NCI-H524 (cell line): ENCODE results near the gene CD7.

Experiments used
- DNase-seq, 2 experiments: peaks; one replicate each; lab custom pipeline; 2025; lab: John Stamatoyannopoulos, UW

CD7 gene

DNA sequence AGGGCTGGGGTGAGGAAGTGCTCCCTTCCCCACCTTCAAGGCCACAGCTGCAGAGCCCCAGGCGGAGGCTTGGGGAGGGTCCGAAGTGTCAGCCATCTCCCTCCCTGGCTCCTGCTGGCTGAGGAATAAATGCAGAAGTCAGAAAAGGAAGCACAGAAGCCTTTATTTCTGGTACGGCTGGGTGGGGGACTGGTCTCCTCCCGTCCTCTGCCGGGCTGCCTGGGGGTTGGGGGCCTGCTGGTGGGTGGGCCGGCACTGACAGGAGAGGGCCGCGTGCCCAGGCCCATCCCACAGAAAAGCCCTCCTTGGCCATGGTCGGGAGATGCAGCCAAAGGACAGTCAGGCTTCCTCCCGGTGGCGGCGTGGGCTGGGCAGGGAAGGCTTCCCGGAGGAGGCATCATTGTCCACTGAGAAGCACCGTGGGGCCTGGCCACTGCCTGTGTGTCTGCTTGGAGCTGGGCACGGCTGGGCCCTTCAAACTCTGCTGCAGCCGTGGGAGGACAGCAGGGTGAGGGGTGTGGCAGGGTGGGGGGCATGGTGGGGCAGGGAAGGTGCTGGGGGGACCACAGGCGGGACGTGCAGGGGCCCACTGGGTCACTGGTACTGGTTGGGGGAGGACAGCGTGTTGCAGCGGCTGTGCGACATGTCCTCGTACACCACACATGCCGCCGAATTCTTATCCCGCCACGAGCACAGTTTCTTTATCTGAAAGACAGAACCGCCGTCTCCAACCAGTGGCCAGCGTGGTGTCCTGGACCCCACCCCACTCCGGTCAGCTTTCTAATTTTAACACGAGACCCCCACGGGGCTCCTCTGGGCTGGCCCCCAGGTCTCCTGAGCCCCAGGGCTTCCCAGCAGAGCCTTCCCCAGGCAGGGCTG is 2.4 kb downstream of the CD7 start:
- no peak for DNase-seq

GRCh38 chr17:82314012-82314726 is 3.2 kb downstream of the CD7 start:
- DNase-seq = no peak

DNA sequence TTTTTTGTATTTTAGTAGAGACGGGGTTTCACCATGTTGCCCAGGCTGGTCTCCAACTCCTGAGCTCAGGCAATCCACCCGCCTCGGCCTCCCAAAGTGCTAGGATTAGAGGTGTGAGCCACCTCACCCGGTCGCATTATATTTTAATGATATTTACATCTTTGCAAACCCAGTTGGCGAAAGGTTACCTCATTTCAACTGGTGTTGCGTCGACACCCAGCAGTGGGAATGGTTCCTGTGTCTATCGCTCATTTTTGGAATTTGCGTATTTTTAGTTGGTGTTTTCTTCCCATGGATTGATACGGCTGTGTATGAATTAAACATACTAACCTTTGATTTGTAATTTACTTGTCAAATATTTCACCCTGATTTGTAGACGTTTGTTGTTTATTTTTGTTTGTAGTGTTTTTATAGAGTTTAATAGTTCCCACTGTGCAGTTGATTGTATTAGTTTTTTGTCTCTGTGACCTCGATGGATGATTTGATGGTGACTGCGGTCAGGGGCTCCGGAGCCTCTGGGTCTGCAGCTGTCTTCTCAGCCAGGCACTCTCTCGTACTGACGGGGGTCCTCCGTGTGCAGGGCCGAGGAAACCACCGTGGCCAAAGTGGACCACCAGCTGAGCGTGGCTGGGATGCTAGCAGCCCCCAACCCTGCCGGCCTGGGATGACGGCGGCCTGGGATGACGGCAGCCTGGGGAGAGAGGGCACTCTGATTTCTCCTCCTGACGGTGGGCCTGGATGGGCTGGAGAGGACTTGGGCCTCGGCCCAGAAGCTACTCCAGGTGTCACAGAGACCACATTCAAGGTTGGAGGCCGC is 4.0 kb downstream of the CD7 start:
- no peak for DNase-seq

DNA sequence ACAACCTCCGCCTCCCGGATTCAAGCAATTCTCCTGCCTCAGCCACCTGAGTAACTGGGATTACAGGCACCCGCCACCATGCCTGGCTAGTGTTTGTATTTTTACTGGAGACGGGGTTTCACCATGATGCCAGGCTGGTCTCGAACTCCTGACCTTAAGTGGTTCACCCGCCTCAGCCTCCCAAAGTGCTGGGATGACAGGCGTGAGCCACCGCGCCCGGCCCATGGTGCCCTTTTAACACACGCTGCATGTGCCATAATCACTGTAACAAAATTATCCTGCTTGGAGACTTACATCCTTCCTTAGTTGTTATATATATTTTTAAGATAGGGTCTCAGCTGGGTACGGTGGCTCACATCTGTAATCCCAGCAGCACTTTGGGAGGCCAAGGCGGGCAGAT is 5.4 kb downstream of the CD7 start:
- no peak for DNase-seq

DNA sequence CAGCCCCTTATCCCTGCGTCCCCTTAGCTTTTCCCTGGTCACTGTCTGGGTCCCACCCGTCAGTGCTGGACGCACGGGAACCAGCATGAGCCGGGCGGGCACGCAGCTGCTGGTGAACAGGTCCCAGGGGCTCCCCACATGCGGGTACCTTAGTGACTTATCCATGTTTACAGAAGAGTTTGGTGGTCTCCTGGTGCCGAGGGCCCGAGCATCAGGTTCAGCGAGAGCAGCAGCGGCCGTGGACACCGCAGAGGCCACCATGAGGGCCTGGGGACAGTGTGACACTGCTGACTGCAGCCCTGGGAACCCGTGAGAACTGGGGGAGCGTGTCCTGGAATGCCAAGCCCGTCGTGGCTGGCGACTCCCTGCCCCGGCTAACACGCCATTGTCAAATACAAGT is 6.5 kb downstream of the CD7 start:
- no peak for DNase-seq

DNA sequence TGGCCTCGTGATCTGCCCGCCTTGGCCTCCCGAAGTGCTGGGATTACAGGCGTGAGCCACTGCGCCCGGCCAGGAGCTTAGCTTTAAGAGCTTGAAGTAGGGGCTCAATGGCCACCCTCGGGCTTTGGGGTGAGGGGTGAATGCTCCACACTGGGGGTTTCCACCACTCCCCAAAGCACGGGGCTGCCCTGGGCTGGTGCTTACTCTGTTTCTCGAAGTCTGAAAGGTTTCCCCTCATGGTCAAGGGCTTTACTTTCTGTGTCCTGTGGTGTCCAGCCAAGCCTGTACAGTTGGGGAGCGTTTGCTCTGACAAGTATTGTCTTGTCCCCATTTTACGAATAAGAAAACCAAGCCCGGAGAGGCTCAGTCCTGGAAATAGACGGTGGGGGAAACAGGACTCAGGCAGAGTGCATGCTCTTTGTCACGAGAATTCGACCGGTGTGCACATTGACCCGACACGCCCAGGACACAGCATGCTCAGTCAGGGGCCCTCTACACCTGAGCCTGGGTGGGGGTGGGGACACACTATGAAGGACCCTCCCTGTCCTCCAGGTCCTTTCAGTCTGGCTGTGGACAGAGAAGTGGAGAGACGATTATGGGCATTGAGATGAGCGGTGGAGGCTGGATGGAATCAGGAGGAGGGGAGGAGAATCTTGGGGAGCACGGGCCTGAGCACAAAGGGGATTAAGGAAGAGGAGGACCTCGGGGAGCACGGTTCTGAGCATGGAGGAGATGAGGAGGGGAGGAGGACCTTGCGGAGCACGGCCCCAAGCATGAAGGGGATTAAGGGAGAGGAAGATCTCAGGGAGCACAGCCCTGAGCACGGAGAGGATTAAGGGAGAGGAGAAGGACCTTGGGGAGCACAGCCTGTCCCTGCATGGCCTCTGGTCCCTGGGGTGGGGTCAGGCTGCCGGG is 7.5 kb downstream of the CD7 start:
- no peak for DNase-seq

GRCh38 chr17:82305727-82306300 is 11.6 kb downstream of the CD7 start:
- DNase-seq = no peak

GRCh38 chr17:82304826-82305726 is 12.3 kb downstream of the CD7 start:
- peak in 1 of 2 experiments; percentile 4 for DNase-seq

DNA sequence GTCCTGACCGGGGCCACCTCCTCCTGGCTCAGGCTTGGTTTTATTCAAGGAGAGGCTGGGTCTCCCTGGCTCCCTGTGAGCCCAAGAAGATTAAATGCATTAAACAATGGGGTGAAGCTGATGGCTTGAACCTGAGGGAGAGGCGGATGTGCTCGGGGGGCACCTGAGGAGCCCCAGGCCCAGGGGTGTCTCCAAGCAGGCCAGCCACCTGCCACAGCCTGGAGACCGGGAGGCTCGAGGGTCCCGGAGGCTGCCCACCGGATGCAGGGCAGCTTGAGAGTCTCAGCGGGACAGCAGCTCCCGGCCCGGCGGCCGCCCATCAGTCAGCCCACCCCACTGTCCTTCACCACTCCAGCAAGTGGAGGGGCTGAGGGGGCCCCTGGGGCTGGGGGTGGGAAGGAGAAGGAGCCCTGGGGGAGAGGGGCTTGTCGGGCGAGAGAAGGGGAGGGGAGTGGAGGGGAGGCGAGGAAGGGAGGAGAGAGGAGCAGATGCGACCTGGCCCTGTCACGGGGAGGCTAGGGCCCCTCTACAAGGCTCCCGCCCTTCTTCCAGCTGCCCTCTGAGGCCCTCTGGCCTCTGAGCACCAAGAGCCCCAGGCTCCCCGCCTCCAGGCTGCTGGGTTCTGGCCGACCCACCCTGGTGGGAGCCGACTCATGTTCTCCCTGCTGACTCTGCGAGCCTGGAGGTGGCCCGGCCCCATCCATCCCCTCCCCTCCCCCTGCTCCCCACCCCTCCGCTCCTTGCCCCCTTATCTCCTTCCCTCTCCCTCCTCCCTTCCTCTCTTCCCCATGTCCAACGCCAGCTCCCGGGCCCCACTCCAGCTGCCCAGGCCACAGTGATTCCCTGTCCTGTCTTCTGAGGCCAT is 13.2 kb downstream of the CD7 start:
- no peak for DNase-seq

- DNase-seq = no peak
Observed at GRCh38 chr17:82302991-82303943, 14.1 kb downstream of the CD7 start.

- DNase-seq = no peak
Observed at GRCh38 chr17:82302568-82302963, 14.8 kb downstream of the CD7 start.

- DNase-seq = no peak
Observed at GRCh38 chr17:82301916-82302567, 15.4 kb downstream of the CD7 start.

GRCh38 chr17:82301300-82301915 is 16.0 kb downstream of the CD7 start:
- no peak for DNase-seq

DNA sequence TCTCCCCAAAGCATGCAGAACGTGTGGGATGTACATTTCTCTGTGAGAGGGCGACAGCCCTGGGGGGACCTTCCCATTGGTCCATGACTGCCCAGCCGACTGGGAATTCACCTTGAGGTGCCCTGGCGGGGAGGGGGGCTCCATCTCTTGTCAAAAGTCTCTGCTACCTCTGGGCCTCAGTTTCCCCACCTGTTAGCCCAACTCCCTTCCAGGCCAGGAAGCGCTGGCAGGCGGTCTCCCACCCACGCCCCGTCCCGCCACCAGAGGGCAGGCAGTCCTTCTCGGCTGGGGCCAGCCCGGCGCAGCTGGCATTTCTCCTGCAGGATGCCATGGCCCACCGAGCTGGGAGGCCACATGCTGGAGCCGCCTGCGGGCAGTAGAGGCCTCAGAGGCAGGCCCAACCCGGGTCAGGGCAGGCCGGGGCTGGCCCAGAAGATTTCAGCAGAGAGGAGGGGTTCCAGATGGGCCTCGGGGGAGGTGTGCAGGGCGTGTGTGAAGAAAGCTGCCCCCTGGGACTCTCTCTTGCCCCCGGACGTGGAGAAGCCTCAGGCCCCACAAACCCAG is 16.6 kb downstream of the CD7 start:
- peak in 1 of 2 experiments; percentile 49 for DNase-seq

- no peak for DNase-seq
Observed at GRCh38 chr17:82300228-82300627, 17.2 kb downstream of the CD7 start.

DNA sequence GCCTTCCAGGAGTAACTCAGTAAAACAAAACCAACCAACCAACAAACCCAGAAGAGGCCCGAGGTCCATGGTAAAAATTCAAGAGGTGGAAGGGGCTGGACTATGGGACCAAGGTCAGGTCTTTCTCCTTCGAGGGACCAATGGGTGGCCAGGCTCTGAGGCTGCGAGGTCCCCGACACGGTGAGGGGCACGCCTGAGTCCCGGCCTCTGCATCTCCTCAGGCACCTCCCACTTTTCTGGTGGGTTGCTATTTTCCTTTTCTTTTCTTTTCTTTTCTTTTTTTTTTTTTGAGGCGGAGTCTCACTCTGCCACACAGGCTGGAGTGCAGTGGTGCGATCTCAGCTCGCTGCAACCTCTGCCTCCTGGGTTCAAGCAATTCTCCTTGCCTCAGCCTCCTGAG is 18.0 kb downstream of the CD7 start:
- no peak for DNase-seq
